Activated CD8-positive, alpha-beta T cell treated with anti-CD3 and anti-CD28 coated beads, Interleukin-2, amount 10 ng/mL, durations not matched to agents 7 days and 5 days (primary cell): ENCODE measurements around the gene HMGXB3. TPM values are rescaled to one million over a fixed set of nuclear protein-coding genes. Genes with fewer than 3 reads are reported as not detected.
"Not testable (repeated sequence)": the region's sequence is repeated elsewhere in the genome, so short reads cannot be mapped to it uniquely, and the experiment has no call there.

Experiments used
- ATAC-seq: fragments of 150-1000 bp; cut with Tn5 transposase; one replicate; pipeline ENCODE4 v1.10.0; 2021; ENCODE audit warnings: moderate library complexity
- CTCF ChIA-PET: fragments of 350-600 bp; sonication (Branson Sonifier 250); formaldehyde crosslinking; loops from one replicate; lab custom pipeline; 2021; ENCODE audit warnings: antibody characterized with exemption; lab: Charles Lee
- POLR2A ChIA-PET: fragments of 350-600 bp; sonication (Branson Sonifier 250); formaldehyde crosslinking; loops from one replicate; lab custom pipeline; 2021; ENCODE audit warnings: antibody characterized with exemption; lab: Charles Lee
- DNase-seq: peaks from one replicate; pipeline ENCODE4 v3.0.0-alpha.2; 2020
- H3K27ac Mint-ChIP-seq: one replicate; pipeline ENCODE4 v1.8.0; 2021; ENCODE audit warnings: mild to moderate bottlenecking, mixed read lengths
- H3K27me3 Mint-ChIP-seq: one replicate; pipeline ENCODE4 v1.8.0; 2021; ENCODE audit warnings: low read depth, mixed read lengths
- H3K36me3 Mint-ChIP-seq: one replicate; pipeline ENCODE4 v1.8.0; 2021; ENCODE audit warnings: low read depth, mixed read lengths
- H3K4me1 Mint-ChIP-seq: one replicate; pipeline ENCODE4 v1.8.0; 2021; ENCODE audit warnings: low read depth, mixed read lengths
- H3K4me3 Mint-ChIP-seq: one replicate; pipeline ENCODE4 v1.8.0; 2021; ENCODE audit warnings: mild to moderate bottlenecking, mixed read lengths
- H3K9me3 Mint-ChIP-seq: one replicate; pipeline ENCODE4 v1.8.0; 2022; ENCODE audit warnings: mixed read lengths; ENCODE audit not compliant: insufficient read depth
- total RNA-seq, 2 experiments: library from RNA; stranded (reverse); gene quantifications; one replicate each; pipeline ENCODE4 v1.2.3, GENCODE V29; 2021

HMGXB3 gene
- total RNA-seq, 2 experiments from 2014 or later = 36.5 to 37.5 TPM

DNA sequence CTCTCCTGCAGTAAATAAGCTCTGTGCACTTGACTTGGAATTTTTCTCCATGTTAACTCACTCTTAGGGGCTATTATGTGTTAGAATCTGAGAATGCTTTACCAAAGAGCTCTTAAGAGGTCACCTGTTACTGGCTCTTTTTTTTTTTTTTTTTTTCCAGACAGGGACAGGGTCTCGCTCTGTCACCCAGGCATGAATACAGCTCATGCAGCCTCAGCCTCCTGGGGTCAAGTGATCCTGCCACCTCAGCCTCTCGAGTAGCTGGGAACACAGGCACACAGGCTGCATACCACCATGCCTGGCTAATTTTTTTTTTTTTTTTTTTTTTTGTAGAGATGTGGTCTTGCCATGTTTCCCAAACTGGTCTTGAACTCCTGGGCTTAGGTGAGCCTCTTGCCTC, 22.1 kb downstream of the HMGXB3 start:
- H3K9me3 Mint-ChIP-seq = no peaks in the 10 kb centered on the region
- ChIA-PET CTCF (interaction anchor here (1.2 to 2.0 kb wide), 3 partner anchors 11 to 355 kb away, joined by 3 to 8 read pairs (median 4); no protein-coding TSS in a partner anchor), POLR2A (interaction anchor here (2.1 kb wide), 1 partner anchor 22 kb away, joined by 10 read pairs; the partner anchor contains the start of genes HMGXB3 and TIGD6)
- peak overlapping the region; percentile 20 for H3K27ac Mint-ChIP-seq
- H3K4me3 Mint-ChIP-seq = no peak overlapping the region
- DNase-seq (no peak), ATAC-seq (no peak)
- peaks cover 68% of the 10 kb centered on the region for H3K36me3 Mint-ChIP-seq
- H3K27me3 Mint-ChIP-seq = no peaks in the 10 kb centered on the region
- peaks cover 25% of the 10 kb centered on the region for H3K4me1 Mint-ChIP-seq

DNA sequence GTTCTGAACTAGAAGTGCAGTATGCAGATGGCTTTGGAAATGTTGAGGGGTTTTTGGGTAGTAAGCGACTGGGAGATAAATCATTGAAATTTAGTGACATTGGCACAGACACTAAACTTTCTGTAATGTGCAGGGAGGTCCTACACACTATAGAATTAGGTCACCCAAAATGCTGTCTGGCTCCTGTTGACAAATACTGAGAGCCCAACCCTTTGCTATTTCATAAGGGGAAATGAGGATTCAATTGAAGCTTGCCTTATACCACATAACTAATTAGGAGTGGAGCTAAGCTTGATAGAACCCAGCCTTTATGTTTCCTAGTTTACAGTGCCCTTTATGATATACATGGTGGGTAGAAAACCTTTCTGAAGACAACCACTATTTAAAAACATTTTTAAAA, 22.6 kb downstream of the HMGXB3 start:
- H3K4me3 Mint-ChIP-seq = no peak overlapping the region
- ATAC-seq (no peak), DNase-seq (no peak)
- POLR2A ChIA-PET = no interaction called here
- H3K9me3 Mint-ChIP-seq = no peaks in the 10 kb centered on the region
- peaks cover 71% of the 10 kb centered on the region for H3K36me3 Mint-ChIP-seq
- no peak overlapping the region for H3K27ac Mint-ChIP-seq
- peaks cover 25% of the 10 kb centered on the region for H3K4me1 Mint-ChIP-seq
- CTCF ChIA-PET = interaction anchor here (1.2 to 2.0 kb wide), 3 partner anchors 11 to 356 kb away, joined by 3 to 8 read pairs (median 4); no protein-coding TSS in a partner anchor
- no peaks in the 10 kb centered on the region for H3K27me3 Mint-ChIP-seq

DNA sequence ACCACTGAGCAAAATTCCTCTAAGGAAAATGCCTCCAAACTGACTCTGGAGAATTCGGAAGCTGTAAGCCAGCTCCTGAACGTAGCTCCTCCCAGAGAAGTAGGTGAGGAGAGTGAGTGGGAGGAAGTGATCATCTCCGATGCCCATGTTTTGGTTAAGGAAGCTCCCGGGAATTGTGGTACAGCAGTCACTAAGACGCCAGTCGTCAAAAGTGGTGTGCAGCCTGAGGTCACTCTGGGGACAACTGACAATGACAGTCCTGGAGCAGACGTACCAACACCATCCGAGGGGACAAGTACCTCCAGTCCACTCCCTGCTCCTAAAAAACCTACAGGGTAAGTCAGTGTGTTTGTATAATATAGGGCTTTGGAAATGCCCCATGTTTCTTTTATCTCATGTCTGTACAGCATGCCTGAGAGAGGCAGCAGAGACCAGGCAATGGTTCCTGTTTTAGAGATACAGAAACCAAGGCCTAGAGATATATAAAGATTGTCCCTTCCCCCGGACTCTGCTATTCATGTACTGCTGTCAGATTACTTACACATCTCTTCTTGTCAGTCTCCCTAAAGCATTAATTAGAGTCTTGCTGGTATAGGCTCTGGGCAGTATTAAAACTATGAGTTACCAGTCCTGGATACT, 23.9 kb downstream of the HMGXB3 start:
- Mint-ChIP-seq H3K4me3 (no peak overlapping the region), H3K4me1 (peaks cover 23% of the 10 kb centered on the region), H3K9me3 (no peaks in the 10 kb centered on the region), H3K27ac (no peak overlapping the region), H3K27me3 (no peaks in the 10 kb centered on the region), H3K36me3 (peaks cover 63% of the 10 kb centered on the region)
- ChIA-PET POLR2A (no interaction called here), CTCF (no interaction called here)
- no peak for DNase-seq
- no peak for ATAC-seq

DNA sequence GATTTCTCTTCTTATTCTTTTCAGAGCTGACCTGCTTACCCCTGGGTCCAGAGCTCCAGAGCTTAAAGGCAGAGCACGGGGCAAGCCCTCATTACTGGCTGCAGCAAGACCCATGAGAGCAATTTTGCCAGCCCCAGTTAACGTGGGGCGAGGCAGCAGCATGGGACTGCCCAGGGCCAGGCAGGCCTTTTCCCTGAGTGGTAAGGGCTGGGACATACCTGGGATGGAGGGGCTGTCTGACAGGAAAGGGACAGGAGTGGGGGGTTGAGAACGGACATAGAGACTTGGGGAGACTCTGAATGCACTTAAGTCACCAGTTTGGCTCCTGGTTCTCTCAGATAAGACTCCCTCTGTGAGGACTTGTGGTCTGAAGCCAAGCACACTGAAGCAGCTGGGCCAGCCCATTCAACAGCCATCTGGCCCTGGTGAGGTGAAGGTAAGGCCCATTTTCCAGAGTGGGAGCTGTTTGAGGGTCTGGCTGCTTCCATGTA, 26.2 kb downstream of the HMGXB3 start:
- no peak overlapping the region for H3K27ac Mint-ChIP-seq
- H3K27me3 Mint-ChIP-seq = no peaks in the 10 kb centered on the region
- H3K9me3 Mint-ChIP-seq = no peaks in the 10 kb centered on the region
- ATAC-seq (no peak), DNase-seq (no peak)
- POLR2A ChIA-PET = interaction anchor here (0.6 kb wide), 1 partner anchor 17 kb away, joined by 3 read pairs; no protein-coding TSS in a partner anchor
- H3K36me3 Mint-ChIP-seq = peaks cover 54% of the 10 kb centered on the region
- CTCF ChIA-PET = no interaction called here
- H3K4me3 Mint-ChIP-seq = no peak overlapping the region
- peaks cover 9% of the 10 kb centered on the region for H3K4me1 Mint-ChIP-seq

DNA sequence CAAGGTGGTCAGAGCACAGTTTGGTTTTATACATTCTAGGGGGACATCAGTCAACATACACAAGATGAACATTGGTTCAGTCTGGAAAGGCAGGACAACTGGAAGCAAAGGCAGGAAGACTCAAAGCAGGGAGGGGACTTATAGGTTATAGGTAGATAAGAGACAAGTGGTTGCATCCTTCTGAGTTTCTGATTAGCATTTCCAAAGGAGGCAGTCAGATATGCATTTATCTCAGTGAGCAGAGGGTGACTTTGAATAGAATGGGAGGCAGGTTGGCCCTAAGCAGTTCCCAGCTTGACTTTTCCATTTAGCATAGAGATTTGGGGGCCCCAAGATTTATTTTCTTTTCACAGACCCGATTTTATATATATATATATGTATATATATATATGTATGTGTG, 27.5 kb downstream of the HMGXB3 start:
- CTCF ChIA-PET, ATAC-seq, DNase-seq, H3K9me3 Mint-ChIP-seq, POLR2A ChIA-PET, H3K4me1 Mint-ChIP-seq, H3K4me3 Mint-ChIP-seq, H3K27ac Mint-ChIP-seq, H3K27me3 Mint-ChIP-seq: not testable (repeated sequence)
- peaks cover 52% of the 10 kb centered on the region for H3K36me3 Mint-ChIP-seq

DNA sequence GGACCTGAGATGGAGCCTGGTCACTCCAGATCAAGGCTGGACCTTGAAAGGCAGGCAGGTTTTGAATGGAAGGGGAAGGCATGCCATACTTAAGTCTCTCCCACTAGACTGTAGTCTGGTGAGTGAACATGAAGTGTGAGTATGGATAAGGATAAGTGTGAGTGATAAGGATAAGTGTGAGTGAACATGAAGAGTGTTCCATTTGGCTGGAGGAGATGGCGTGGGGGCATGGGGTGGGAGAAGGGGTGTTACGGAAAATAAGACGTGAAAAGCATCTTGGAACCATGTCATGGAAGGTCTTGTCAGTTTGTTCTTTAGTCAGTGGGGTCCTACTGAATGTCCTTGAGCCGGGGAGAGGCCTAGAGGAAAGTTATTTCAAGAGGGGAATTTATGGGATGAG, 32.8 kb downstream of the HMGXB3 start:
- ATAC-seq (no peak), DNase-seq (no peak)
- Mint-ChIP-seq H3K4me3 (no peak overlapping the region), H3K4me1 (no peaks in the 10 kb centered on the region), H3K9me3 (no peaks in the 10 kb centered on the region), H3K27me3 (no peaks in the 10 kb centered on the region), H3K36me3 (peaks cover 63% of the 10 kb centered on the region), H3K27ac (no peak overlapping the region)
- POLR2A ChIA-PET = no interaction called here
- CTCF ChIA-PET = interaction anchor here (1.1 to 1.2 kb wide), 2 partner anchors 10 to 12 kb away, joined by 4 read pairs; no protein-coding TSS in a partner anchor

DNA sequence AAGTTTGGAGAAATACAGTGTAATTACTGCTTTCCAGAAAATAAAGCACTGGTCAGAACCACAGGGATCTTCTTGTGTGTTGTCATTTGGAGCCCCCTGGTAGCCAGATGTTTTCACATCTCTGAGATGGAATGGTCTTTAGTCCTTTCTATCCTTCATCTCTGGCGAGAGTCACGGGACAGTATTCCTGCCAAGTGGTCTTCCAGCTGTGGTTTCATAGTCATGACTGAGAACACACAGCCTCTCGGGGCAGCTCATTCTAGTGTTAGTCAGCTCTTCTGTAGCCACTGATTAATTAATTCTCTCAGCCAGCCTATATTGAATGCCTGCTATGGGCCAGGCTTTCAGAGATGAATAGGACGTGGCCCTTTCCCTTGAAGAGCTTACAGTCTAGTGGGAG, 34.1 kb downstream of the HMGXB3 start:
- ChIA-PET POLR2A (no interaction called here), CTCF (interaction anchor here (1.0 to 1.5 kb wide), 2 partner anchors 17 to 181 kb away, joined by 3 to 4 read pairs; no protein-coding TSS in a partner anchor)
- Mint-ChIP-seq H3K36me3 (peaks cover 67% of the 10 kb centered on the region), H3K4me1 (no peaks in the 10 kb centered on the region), H3K27me3 (no peaks in the 10 kb centered on the region), H3K27ac (no peak overlapping the region), H3K9me3 (no peaks in the 10 kb centered on the region), H3K4me3 (no peak overlapping the region)
- ATAC-seq = no peak
- no peak for DNase-seq

DNA sequence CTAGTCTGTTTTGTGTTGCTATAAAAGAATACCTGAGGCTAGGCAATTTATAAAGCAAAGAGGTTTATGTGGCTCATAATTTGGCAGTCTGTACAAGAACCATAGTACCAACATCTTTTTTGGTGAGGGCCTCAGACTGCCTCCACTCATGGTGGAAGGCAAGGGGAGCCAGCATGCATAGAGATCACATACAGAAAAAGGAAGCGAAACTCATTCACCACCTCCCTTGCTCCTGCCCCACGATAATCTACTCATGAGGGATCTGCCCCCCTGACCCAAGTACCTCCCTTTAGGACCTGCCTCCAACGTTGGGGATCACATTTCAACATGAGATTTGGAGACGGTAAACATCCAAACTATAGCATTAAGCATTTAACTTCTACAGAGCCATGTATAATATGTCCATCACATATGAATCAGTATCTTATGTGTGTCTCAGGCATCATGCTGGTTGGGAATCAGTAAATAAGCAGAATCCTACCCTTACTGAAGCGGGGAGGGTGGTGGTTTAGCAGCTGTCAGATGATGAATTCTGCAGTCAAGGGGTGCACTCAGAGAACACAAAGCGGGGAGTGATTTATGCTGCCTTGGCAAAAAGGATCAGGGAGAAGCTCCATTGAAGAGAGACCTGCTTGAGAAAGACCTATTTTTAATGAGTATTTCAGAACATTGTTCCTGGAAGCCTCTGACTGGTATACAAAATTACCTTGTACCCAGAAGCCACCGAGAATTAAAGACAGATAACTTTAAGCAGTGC, 34.8 kb downstream of the HMGXB3 start:
- Mint-ChIP-seq H3K27ac (no peak overlapping the region), H3K9me3 (no peaks in the 10 kb centered on the region), H3K27me3 (no peaks in the 10 kb centered on the region), H3K36me3 (peaks cover 68% of the 10 kb centered on the region), H3K4me1 (no peaks in the 10 kb centered on the region), H3K4me3 (no peak overlapping the region)
- DNase-seq (no peak), ATAC-seq (no peak)
- CTCF ChIA-PET = interaction anchor here (0.6 to 1.5 kb wide), 4 partner anchors 9 to 182 kb away, joined by 3 to 4 read pairs (median 3); no protein-coding TSS in a partner anchor
- POLR2A ChIA-PET = no interaction called here

DNA sequence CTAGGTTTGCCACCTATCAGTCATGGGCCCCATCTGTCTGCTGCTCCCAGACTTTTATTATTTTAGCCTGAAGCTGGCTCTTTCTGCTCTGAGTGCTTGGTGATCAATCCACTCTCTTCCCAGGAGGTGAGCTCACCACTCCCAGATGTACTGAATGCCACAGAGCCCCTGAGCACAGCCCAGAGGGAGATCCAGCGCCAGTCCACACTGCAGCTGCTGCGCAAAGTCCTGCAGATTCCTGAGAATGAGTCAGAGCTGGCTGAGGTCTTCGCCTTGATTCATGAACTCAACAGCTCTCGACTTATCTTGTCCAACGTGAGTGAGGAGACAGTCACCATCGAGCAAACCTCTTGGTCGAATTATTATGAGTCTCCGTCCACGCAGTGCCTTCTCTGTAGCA, 36.0 kb downstream of the HMGXB3 start:
- Mint-ChIP-seq H3K27ac (no peak overlapping the region), H3K27me3 (no peaks in the 10 kb centered on the region), H3K9me3 (no peaks in the 10 kb centered on the region), H3K36me3 (peaks cover 70% of the 10 kb centered on the region), H3K4me1 (no peaks in the 10 kb centered on the region), H3K4me3 (no peak overlapping the region)
- DNase-seq = no peak
- ChIA-PET CTCF (interaction anchor here (0.7 to 1.0 kb wide), 2 partner anchors 10 to 46 kb away, joined by 3 to 5 read pairs; no protein-coding TSS in a partner anchor), POLR2A (interaction anchor here (0.6 kb wide), 1 partner anchor 322 kb away, joined by 4 read pairs; no protein-coding TSS in a partner anchor)
- no peak for ATAC-seq

DNA sequence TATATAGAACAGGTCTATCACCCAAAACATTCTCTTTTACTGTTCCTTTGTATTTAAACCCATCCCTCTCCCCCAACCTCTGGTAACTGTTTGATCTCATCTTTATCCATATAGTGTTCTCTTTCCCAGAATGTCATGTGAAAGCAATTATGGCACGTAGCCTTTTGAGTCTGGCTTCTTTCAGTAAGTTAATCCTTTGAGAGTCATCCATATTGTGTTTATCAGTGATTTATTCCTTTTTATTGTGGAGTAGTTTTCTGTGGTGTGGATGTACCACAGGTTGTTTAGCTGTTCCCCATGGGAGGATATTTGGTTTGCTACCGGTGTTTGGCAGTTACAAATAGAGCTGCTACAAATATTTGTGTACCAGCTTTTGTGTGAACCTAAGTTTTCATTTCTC, 38.0 kb downstream of the HMGXB3 start:
- CTCF ChIA-PET = no interaction called here
- Mint-ChIP-seq H3K27ac (no peak overlapping the region), H3K9me3 (no peaks in the 10 kb centered on the region), H3K4me3 (no peak overlapping the region), H3K4me1 (peaks cover 14% of the 10 kb centered on the region), H3K27me3 (no peaks in the 10 kb centered on the region), H3K36me3 (peaks cover 71% of the 10 kb centered on the region)
- ATAC-seq (no peak), DNase-seq (no peak)
- POLR2A ChIA-PET = no interaction called here

DNA sequence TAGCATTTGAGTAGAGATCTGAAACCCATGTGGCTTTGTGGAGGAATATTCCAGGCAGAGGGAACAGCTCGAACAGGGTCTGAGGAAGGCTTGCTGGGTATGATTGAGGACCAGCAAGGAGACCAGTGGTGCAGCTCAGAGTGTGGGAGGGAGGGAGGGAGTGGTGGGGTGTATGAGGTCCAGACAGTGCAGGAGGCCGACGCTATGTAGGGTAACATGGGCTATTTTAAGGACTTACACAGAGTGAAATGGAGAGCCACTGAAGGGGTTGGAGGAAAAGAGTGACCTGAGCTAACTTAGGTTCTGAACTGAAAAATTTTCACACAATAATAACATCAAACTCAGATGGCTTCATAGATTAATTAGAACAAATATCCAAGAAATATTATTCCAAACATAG, 41.9 kb downstream of the HMGXB3 start:
- no peaks in the 10 kb centered on the region for H3K9me3 Mint-ChIP-seq

More for the DNA sequence above, 41.9 kb downstream of the HMGXB3 start:
- H3K4me3 Mint-ChIP-seq = no peak overlapping the region
- H3K27me3 Mint-ChIP-seq = no peaks in the 10 kb centered on the region
- no peak for ATAC-seq
- no peak overlapping the region for H3K27ac Mint-ChIP-seq
- CTCF ChIA-PET = no interaction called here
- POLR2A ChIA-PET = no interaction called here
- H3K36me3 Mint-ChIP-seq = peaks cover 68% of the 10 kb centered on the region
- peaks cover 42% of the 10 kb centered on the region for H3K4me1 Mint-ChIP-seq
- DNase-seq = no peak
